ENCODE data around the gene ASB7. TPM values are rescaled to one million over a fixed set of nuclear protein-coding genes. Genes with fewer than 3 reads are reported as not detected.

The ASB7 gene
- total RNA-seq, 4 donors from 2014 or later = 5.4 to 15.8 (median 9.6) TPM

DNA sequence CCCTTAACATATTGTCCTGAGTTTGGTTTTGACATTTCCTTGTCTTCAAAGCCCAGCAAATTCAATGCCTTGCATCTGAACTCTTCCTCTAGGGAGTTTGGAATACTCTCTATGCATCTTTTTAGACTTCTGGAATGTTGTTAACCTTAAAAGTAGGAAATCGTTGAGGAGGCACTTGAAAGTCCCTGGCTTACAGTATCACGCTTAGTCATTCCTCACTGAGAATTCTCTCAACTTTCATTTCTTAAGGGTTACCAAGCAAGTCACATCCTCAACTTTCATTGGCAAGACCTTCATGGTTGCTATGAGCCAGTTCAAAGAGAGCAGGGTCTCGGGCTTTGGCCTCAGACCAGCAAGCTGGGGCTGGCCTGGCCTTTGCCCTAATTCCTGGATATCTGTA lies 89.9 kb downstream of the ASB7 start:
- no peak overlapping the region for H3K4me3 ChIP-seq (ENCODE audit: low read depth, poor library complexity, severe bottlenecking)
- no peak for TF ChIP-seq POLR2A (IDR thresholded peaks at IDR 0.05)
- no peak for TF ChIP-seq CTCF (IDR thresholded peaks at IDR 0.05)
- DNase-seq (ENCODE audit: low spot score in 2 of 2) = no peak
- intact Hi-C loops (cut with DNase I; ENCODE audit: low total_unique reads) = no loop called here
- 76 to 81% methylated on average over 3 of the region's 3 CpGs for WGBS, 2 donors

DNA sequence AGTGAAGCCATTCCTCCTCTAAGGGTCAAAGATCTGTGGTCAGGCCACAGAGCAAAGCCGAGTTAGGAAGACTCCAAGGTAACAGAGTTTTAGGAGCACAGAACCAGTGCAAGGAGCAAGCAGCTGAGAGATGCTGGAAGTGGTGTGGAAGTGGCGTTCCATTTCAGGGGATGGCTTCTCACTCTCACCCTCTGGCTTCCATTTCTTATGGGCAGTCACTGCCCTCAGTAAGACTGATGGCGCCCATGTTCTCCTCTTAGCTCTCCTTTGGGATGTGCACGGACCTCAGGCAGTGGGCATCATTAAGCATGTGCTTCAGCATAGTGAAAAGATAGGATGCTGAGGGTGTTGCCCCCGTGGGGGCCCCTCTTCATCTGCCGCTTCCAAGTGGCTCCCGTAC lies 90.3 kb downstream of the ASB7 start:
- TF ChIP-seq CTCF (IDR thresholded peaks at IDR 0.05) = no peak
- TF ChIP-seq POLR2A (IDR thresholded peaks at IDR 0.05) = no peak
- no peak overlapping the region for H3K4me3 ChIP-seq (ENCODE audit: low read depth, poor library complexity, severe bottlenecking)
- DNase-seq (ENCODE audit: low spot score in 2 of 2) = no peak
- intact Hi-C loops (cut with DNase I; ENCODE audit: low total_unique reads) = no loop called here
- 89 to 95% methylated on average over 7 of the region's 7 CpGs for WGBS, 2 donors

DNA sequence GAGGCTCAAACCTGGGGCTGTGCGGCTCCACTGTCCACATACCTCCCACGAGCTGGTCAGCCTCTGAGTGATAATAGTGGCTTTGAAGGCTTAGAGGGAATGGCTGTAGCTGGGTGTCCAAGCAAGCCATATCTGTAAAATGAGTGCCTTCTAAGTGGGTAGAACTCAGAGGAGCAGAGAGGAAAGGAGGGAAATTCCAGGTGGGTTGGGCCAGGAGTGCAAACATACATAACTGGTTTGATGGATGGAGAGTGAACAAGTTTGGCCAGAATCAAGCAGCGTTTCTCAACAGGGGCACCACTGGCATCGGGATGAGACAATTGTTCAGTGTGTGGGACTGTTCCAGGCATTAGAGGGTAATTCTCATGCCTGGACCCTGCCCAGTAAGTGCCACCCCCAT lies 91.1 kb downstream of the ASB7 start:
- no peak for TF ChIP-seq CTCF (IDR thresholded peaks at IDR 0.05)
- no peak for TF ChIP-seq POLR2A (IDR thresholded peaks at IDR 0.05)
- DNase-seq (ENCODE audit: low spot score in 2 of 2) = no peak
- no peak overlapping the region for H3K4me3 ChIP-seq (ENCODE audit: low read depth, poor library complexity, severe bottlenecking)
- intact Hi-C loops (cut with DNase I; ENCODE audit: low total_unique reads) = no loop called here
- 74 to 77% methylated on average over 4 of the region's 4 CpGs for WGBS, 2 donors

DNA sequence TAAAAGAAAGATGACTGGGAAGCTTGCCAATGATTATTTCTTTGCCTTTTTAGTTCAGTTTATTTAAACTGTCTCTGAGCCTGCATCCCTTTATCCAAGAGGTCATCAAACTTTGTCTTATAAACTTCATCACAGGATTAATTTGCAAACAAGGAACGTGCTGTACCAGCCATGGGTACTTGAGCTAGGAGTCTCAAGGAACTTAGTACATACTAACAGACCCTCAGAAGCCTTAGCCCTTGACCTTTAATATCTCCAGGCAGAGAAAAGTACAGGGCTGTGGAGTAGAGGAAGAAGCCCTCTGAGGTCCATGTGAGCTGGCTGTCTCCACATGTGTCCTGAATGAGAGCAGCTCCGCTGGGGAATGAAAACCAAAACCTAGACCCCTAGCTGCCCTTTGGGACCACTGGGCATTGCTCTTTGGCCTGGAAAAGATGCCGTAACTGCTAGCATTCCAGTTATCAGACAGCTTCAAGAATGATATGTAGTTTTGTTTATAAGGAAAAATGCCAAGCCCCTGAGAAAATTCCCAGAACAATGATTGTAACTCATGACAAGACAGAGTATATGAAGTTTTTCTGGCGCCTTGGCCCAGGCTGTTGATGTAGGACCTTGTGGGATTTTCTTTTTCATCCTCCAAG lies 92.1 kb downstream of the ASB7 start:
- intact Hi-C loops (cut with DNase I; ENCODE audit: low total_unique reads) = no loop called here
- DNase-seq (ENCODE audit: low spot score in 2 of 2) = no peak
- TF ChIP-seq CTCF (IDR thresholded peaks at IDR 0.05) (no peak), POLR2A (IDR thresholded peaks at IDR 0.05) (no peak)
- WGBS, 2 donors = 64 to 82% methylated on average over 4 of the region's 4 CpGs
- H3K4me3 ChIP-seq (ENCODE audit: low read depth, poor library complexity, severe bottlenecking) = no peak overlapping the region

- no peak overlapping the region for H3K4me3 ChIP-seq (ENCODE audit: low read depth, poor library complexity, severe bottlenecking)
- TF ChIP-seq POLR2A (IDR thresholded peaks at IDR 0.05) = no peak
- TF ChIP-seq CTCF (IDR thresholded peaks at IDR 0.05) = no peak
- intact Hi-C loops (cut with DNase I; ENCODE audit: low total_unique reads) = no loop called here
- WGBS, 2 donors = 73 to 91% methylated on average over 3 of the region's 3 CpGs
- no peak for DNase-seq (ENCODE audit: low spot score in 2 of 2)
These were observed 92.7 kb downstream of the ASB7 start for GRCh38 chr15:100695048-100695447.

- intact Hi-C loops (cut with DNase I; ENCODE audit: low total_unique reads) = no loop called here
- 88 to 92% methylated on average over 3 of the region's 3 CpGs for WGBS, 2 donors
- H3K4me3 ChIP-seq (ENCODE audit: low read depth, poor library complexity, severe bottlenecking) = no peak overlapping the region
These were observed 94.1 kb downstream of the ASB7 start for GRCh38 chr15:100696452-100696851.

More at GRCh38 chr15:100696452-100696851, 94.1 kb downstream of the ASB7 start:
- no peak for TF ChIP-seq POLR2A (IDR thresholded peaks at IDR 0.05)
- no peak for TF ChIP-seq CTCF (IDR thresholded peaks at IDR 0.05)
- no peak for DNase-seq (ENCODE audit: low spot score in 2 of 2)

All from lower leg skin (tissue), 4 donors.